Panc1 (cell line): Measurements from ENCODE around the gene ECT2L. TPM values are rescaled to one million over a fixed set of nuclear protein-coding genes. Genes with fewer than 3 reads are reported as not detected.
A peak's percentile ranks its signal among the peaks of the same experiment; 100 is the strongest.

ENCODE experiments used
- ATAC-seq: fragments of 200-7000 bp; cut with Tn5 transposase; 2 replicates; pipeline ENCODE4 v1.9.1; 2020; ENCODE audit warnings: mild to moderate bottlenecking, moderate library complexity
- BruUV-seq: library from RNA; stranded (reverse); fragments of 400-500 nt; replicated peaks from 2 replicates; lab custom pipeline; 2021; lab: Mats Ljungman, UMichigan
- CTCF ChIA-PET: fragments of 300-600 bp; sonication (Branson Sonifier 250); formaldehyde crosslinking; loops from one replicate; lab custom pipeline; 2022; ENCODE audit warnings: antibody characterized with exemption; lab: Charles Lee
- POLR2A ChIA-PET: fragments of 300-600 bp; sonication (Branson Sonifier 250); formaldehyde crosslinking; loops from one replicate; lab custom pipeline; 2022; ENCODE audit warnings: antibody characterized with exemption; lab: Charles Lee
- DNase-seq: peaks from one replicate; pipeline ENCODE4 v3.0.0-alpha.2; 2010; ENCODE audit warnings: low read depth, low spot score
- H3K27ac ChIP-seq: 2 replicates; pipeline ENCODE4 v1.5.1; 2011; ENCODE audit warnings: mild to moderate bottlenecking, low read length, inconsistent platforms
- H3K27me3 ChIP-seq: fragments of 200-500 bp; sonication (Bioruptor generic); 2 replicates; pipeline ENCODE4 v1.6.0; 2014; ENCODE audit warnings: low read length, inconsistent platforms; ENCODE audit not compliant: control insufficient read depth, insufficient read depth
- H3K36me3 ChIP-seq: fragments of 200-500 bp; sonication (Bioruptor generic); 2 replicates; pipeline ENCODE4 v1.5.1; 2014; ENCODE audit warnings: inconsistent platforms, mild to moderate bottlenecking, low read length, moderate library complexity; ENCODE audit not compliant: control insufficient read depth, insufficient read depth
- H3K4me1 ChIP-seq: 2 replicates; pipeline ENCODE4 v1.5.1; 2011; ENCODE audit warnings: inconsistent platforms, mild to moderate bottlenecking, low read length, moderate library complexity; ENCODE audit not compliant: control insufficient read depth, insufficient read depth
- H3K4me3 ChIP-seq, 2 experiments: 2 replicates each; pipeline ENCODE4 v1.5.1; 2011 to 2012; ENCODE audit warnings: low read depth in 2 of 2, low read length in 2 of 2, mild to moderate bottlenecking in 2 of 2, inconsistent platforms in 1 of 2, moderate library complexity in 1 of 2
- H3K9me3 ChIP-seq: fragments of 200-500 bp; sonication (Bioruptor generic); 2 replicates; pipeline ENCODE4 v1.5.1; 2014; ENCODE audit warnings: low read depth, mild to moderate bottlenecking, inconsistent platforms, low read length, moderate library complexity; ENCODE audit not compliant: control insufficient read depth, insufficient read depth
- POLR2AphosphoS5 ChIP-seq: IDR thresholded peaks from 2 replicates; pipeline ENCODE4 v1.6.1; 2012; ENCODE audit warnings: mild to moderate bottlenecking, low read depth, low read length, moderate library complexity
- SIN3A ChIP-seq: IDR thresholded peaks from 2 replicates; pipeline ENCODE4 v1.6.1; 2012; ENCODE audit warnings: low read depth, mild to moderate bottlenecking, low read length, moderate library complexity, borderline replicate concordance; ENCODE audit not compliant: insufficient read depth
- TCF7L2 ChIP-seq: IDR thresholded peaks from 2 replicates; pipeline ENCODE4 v1.6.1; 2011; ENCODE audit warnings: mild to moderate bottlenecking, low read depth, low read length, inconsistent platforms
- in situ Hi-C: cut with HindIII; loops from 2 replicates; pipeline ENCODE4 v1.10.0; 2016; ENCODE audit warnings: low sequenced_read_pairs, low pct_unique_long_range_greater_than_20kb
- intact Hi-C: fragments of 100-400 bp; cut with micrococcal nuclease; formaldehyde crosslinking; loops from one replicate; pipeline ENCODE4 v1.10.0; 2022; ENCODE audit not compliant: unreplicated experiment
- total RNA-seq: library from RNA; stranded (reverse); gene quantifications from one replicate; pipeline ENCODE4 v1.2.1, GENCODE V29; 2021; ENCODE audit not compliant: unreplicated experiment
- TF ChIP-seq, protein P1 (sequence below): fragments of 450-650 bp; IDR thresholded peaks from 2 replicates; pipeline ENCODE4 v1.5.1; 2017; ENCODE audit warnings: mild to moderate bottlenecking
- TF ChIP-seq, protein P2 (sequence below), 2 experiments: IDR thresholded peaks; 2 replicates each; pipeline ENCODE4 v1.6.1; 2011 to 2012; ENCODE audit warnings: low read depth in 2 of 2, control low read depth in 1 of 2, low read length in 1 of 2, mild to moderate bottlenecking in 1 of 2, moderate library complexity in 1 of 2; ENCODE audit not compliant: insufficient read depth in 1 of 2

Gene ECT2L
- total RNA-seq, 1 experiment from 2014 or later: not detected

DNA sequence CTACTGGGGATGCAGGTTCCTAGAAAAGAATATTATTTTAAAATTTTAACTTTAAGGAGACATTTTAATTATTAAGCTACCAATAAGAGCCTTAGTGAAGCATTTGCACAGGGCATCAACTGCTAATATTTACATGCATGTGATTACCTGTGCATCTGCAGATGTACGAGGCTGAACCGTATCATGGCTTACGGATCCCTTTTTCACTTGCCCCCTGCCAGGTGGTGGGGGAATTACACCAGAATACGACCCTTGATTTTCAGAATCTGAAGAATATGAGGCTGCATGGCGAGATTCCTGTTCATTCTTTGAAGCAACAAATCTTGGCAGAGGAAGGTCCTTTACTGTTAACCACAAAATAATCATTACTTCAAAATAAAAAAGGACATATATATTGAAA, 149.5 kb downstream of the ECT2L start:
- ATAC-seq (no peak), DNase-seq (no peak)
- intact Hi-C loops: no loop called here
- no peak overlapping the region for H3K27ac ChIP-seq
- no TSS peak for BruUV-seq
- H3K9me3 ChIP-seq: no peaks in the 10 kb centered on the region
- ChIA-PET CTCF (no interaction called here), POLR2A (no interaction called here)
- in situ Hi-C loops: no loop called here
- H3K36me3 ChIP-seq: peaks cover 3% of the 10 kb centered on the region
- H3K27me3 ChIP-seq: no peaks in the 10 kb centered on the region
- no peak overlapping the region for H3K4me3 ChIP-seq
- H3K4me1 ChIP-seq: no peaks in the 10 kb centered on the region; the same call in 1 of the 2 replicates
- TF ChIP-seq TCF7L2: no peak
- no peak for TF ChIP-seq POLR2AphosphoS5
- TF ChIP-seq, protein P1, sequence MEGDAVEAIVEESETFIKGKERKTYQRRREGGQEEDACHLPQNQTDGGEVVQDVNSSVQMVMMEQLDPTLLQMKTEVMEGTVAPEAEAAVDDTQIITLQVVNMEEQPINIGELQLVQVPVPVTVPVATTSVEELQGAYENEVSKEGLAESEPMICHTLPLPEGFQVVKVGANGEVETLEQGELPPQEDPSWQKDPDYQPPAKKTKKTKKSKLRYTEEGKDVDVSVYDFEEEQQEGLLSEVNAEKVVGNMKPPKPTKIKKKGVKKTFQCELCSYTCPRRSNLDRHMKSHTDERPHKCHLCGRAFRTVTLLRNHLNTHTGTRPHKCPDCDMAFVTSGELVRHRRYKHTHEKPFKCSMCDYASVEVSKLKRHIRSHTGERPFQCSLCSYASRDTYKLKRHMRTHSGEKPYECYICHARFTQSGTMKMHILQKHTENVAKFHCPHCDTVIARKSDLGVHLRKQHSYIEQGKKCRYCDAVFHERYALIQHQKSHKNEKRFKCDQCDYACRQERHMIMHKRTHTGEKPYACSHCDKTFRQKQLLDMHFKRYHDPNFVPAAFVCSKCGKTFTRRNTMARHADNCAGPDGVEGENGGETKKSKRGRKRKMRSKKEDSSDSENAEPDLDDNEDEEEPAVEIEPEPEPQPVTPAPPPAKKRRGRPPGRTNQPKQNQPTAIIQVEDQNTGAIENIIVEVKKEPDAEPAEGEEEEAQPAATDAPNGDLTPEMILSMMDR: peak; percentile 30; the same call in 1 of the 2 replicates

DNA sequence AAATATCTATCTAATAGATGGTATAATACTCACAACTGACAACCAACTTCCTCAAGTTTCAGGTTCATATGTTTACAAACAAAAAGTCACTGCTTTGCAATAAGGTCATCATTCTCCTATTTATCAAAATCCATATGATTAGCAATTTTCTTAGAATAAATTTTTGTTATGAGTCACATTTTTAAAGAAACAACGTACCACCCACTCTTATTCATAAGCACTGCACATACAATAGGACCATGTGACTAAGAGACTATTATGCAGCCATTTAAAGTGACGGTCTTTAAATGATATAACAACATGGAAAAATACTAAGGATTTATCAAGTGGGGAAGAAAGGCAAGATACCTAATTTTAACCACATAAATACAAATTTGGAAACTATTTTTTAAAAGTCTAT, 152.1 kb downstream of the ECT2L start:
- Histone ChIP-seq H3K4me3 (no peak overlapping the region), H3K9me3 (no peaks in the 10 kb centered on the region), H3K4me1 (no peaks in the 10 kb centered on the region; the same call in 1 of the 2 replicates), H3K36me3 (peaks cover 3% of the 10 kb centered on the region), H3K27me3 (no peaks in the 10 kb centered on the region), H3K27ac (no peak overlapping the region)
- no peak for TF ChIP-seq POLR2AphosphoS5
- TF ChIP-seq, protein P1: no peak
- TF ChIP-seq SIN3A: no peak
- TF ChIP-seq TCF7L2: no peak
- TF ChIP-seq, protein P2, sequence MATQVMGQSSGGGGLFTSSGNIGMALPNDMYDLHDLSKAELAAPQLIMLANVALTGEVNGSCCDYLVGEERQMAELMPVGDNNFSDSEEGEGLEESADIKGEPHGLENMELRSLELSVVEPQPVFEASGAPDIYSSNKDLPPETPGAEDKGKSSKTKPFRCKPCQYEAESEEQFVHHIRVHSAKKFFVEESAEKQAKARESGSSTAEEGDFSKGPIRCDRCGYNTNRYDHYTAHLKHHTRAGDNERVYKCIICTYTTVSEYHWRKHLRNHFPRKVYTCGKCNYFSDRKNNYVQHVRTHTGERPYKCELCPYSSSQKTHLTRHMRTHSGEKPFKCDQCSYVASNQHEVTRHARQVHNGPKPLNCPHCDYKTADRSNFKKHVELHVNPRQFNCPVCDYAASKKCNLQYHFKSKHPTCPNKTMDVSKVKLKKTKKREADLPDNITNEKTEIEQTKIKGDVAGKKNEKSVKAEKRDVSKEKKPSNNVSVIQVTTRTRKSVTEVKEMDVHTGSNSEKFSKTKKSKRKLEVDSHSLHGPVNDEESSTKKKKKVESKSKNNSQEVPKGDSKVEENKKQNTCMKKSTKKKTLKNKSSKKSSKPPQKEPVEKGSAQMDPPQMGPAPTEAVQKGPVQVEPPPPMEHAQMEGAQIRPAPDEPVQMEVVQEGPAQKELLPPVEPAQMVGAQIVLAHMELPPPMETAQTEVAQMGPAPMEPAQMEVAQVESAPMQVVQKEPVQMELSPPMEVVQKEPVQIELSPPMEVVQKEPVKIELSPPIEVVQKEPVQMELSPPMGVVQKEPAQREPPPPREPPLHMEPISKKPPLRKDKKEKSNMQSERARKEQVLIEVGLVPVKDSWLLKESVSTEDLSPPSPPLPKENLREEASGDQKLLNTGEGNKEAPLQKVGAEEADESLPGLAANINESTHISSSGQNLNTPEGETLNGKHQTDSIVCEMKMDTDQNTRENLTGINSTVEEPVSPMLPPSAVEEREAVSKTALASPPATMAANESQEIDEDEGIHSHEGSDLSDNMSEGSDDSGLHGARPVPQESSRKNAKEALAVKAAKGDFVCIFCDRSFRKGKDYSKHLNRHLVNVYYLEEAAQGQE (IDR thresholded peaks at IDR 0.05; ENCODE audit: insufficient read depth in 1 of 2, low read depth in 2 of 2, low read length in 1 of 2): no peak
- ChIA-PET POLR2A (no interaction called here), CTCF (interaction anchor here (0.7 kb wide), 1 partner anchor 547 kb away, joined by 3 read pairs; no protein-coding TSS in a partner anchor)
- intact Hi-C loops (no loop called here), in situ Hi-C loops (no loop called here)
- no TSS peak for BruUV-seq
- DNase-seq (no peak), ATAC-seq (no peak)
